KOPT-K1 (cell line): ENCODE data around the gene UBE3B.

Experiments used
- H3K27ac ChIP-seq: fragments of 200-600 bp; sonication (generic); 2 replicates; pipeline ENCODE4 v1.5.1; 2016; ENCODE audit warnings: antibody characterized with exemption, mild to moderate bottlenecking, low read depth, low read length; ENCODE audit not compliant: poor library complexity, severe bottlenecking
- H3K36me3 ChIP-seq: fragments of 200-600 bp; sonication (generic); 2 replicates; pipeline ENCODE4 v1.5.1; 2017; ENCODE audit warnings: antibody characterized with exemption, mild to moderate bottlenecking, low read length, moderate library complexity; ENCODE audit not compliant: insufficient read depth
- H3K9me3 ChIP-seq: fragments of 200-600 bp; sonication (generic); 2 replicates; pipeline ENCODE4 v1.5.1; 2017; ENCODE audit warnings: antibody characterized with exemption, low read length, mild to moderate bottlenecking; ENCODE audit not compliant: insufficient read depth, poor library complexity, severe bottlenecking

UBE3B gene

DNA sequence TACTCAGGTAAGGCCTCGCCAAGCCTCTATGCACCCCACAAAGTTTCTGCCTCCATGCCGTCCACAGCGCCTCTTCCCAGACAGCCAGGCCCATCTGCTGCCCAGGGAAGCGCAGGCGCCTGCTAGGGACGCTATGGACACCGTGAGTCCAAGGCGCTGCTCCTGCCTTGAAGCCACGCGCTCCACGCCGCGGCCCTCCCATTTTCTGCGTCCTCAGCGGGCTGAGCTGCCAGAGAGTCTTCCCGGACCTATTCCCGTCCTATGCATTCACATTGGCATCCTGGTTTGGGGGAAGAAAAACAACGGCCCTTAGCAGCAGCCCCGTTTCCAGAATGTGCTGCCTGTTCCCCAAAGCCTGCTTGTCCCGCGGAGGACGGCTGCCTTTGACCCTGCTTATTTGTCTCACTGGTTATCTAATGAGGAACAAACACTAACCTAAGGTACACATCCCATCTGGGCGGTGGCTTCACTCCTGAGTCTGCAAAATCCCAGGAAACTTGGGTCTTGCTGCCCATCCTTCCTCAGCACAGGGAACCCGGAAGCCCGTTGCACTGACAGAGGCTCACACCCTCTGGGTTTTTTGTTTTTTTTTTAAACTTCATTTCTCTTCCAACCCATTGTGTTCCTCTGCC, 57.9 kb downstream of the UBE3B start:
- no peak overlapping the region for H3K27ac ChIP-seq
- no peaks in the 10 kb centered on the region for H3K9me3 ChIP-seq
- peaks cover 26% of the 10 kb centered on the region; the same call in 1 of the 2 replicates for H3K36me3 ChIP-seq

DNA sequence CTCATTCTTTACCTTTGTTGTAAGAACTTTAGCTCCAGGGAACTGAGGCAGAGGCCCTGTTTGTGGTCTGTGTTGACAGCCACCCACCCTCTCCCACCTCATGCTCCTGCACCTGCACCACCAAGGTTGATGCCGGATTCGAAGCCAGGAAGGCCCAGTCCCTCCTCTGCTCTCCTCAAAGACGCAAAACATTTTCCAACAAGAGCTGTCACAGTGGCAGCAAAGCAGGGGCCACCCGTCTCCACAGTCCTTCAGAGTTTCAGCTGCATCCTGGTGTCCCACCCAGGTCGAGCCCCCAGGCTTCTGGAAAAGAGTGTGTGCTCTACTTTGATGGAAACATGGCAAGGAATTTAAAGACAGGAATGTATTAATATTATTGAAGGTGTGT, 58.4 kb downstream of the UBE3B start:
- Histone ChIP-seq H3K9me3 (no peaks in the 10 kb centered on the region), H3K27ac (no peak overlapping the region), H3K36me3 (peaks cover 21% of the 10 kb centered on the region; the same call in 1 of the 2 replicates)

DNA sequence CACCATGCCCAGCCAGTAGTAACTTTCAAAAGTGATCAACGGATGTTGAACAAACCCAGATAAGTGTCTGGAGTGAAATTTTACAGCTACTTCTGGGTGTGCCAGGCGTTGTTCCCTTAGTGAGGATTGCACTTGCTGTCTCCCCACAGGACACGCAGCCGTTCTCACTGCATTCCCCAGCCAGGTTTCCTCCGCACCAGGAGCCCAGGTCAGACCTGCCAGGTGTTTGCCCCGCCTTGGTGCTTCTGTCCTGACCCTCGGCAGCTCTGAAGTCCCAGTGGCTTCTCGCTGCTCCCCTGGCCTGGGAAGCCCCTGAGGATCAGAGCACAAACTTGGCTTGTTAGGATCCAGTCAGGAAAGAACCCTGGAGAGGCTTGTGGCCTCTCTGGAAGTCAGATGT, 59.7 kb downstream of the UBE3B start:
- no peaks in the 10 kb centered on the region for H3K9me3 ChIP-seq
- 0 out of 2 replicates have a peak, but pooled peaks cover 9% of the 10 kb centered on the region for H3K36me3 ChIP-seq

DNA sequence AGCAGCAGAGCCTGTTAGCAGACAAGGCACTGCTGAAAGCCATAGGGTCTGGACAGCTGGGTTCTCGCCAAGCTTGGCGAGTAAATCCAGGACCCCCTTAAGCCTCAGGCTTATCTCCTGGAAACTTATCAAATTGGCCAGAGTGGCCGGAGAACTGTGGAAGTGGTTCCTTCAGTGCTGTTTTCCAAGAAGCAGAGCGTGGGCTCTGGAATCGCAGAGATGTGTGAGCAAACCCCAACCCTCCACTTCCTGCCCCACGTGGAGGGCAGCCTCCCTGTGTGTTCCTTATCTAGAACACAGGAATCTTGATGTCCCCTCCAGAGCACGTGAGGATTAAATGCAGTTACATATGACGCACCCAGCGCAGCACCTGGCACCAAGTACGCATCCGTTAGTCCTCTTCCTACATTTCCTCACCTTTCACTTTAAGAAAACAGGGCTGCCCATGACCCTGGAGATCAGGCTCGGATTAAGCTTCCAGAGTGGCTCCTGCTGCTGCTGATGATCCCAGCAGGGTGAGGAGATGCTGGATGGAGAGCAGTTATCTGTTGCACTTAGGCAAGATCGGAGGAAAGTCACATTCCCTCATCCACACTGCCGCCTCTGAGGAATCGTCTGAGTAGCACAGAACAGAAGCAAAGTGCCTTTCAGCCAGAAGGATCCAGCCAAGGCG, 60.9 kb downstream of the UBE3B start:
- Histone ChIP-seq H3K27ac (no peak overlapping the region), H3K9me3 (no peaks in the 10 kb centered on the region), H3K36me3 (0 out of 2 replicates have a peak, but pooled peaks cover 9% of the 10 kb centered on the region)

More for the DNA sequence above, 59.7 kb downstream of the UBE3B start:
- no peak overlapping the region for H3K27ac ChIP-seq

DNA sequence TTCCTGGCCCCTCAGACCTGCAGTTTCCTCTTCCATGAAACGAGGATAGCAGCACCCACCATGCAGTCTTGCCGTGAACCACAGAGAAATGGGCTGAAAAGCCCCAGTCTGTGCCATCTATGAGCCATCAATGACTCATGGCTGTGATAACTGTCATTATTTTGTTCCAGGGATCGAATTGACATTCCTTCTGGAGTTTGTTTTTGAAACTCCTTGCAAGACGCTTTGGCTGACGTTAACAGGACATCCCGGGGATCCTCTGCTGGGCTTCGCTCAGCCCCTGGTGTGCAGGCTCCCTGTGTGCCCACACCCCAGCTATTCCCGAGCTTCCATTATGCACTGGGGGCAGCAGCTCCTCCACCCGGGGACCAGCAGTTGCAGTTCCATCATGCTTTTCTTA, 62.1 kb downstream of the UBE3B start:
- 0 out of 2 replicates have a peak, but pooled peaks cover 8% of the 10 kb centered on the region for H3K36me3 ChIP-seq
- H3K27ac ChIP-seq = no peak overlapping the region
- no peaks in the 10 kb centered on the region for H3K9me3 ChIP-seq

DNA sequence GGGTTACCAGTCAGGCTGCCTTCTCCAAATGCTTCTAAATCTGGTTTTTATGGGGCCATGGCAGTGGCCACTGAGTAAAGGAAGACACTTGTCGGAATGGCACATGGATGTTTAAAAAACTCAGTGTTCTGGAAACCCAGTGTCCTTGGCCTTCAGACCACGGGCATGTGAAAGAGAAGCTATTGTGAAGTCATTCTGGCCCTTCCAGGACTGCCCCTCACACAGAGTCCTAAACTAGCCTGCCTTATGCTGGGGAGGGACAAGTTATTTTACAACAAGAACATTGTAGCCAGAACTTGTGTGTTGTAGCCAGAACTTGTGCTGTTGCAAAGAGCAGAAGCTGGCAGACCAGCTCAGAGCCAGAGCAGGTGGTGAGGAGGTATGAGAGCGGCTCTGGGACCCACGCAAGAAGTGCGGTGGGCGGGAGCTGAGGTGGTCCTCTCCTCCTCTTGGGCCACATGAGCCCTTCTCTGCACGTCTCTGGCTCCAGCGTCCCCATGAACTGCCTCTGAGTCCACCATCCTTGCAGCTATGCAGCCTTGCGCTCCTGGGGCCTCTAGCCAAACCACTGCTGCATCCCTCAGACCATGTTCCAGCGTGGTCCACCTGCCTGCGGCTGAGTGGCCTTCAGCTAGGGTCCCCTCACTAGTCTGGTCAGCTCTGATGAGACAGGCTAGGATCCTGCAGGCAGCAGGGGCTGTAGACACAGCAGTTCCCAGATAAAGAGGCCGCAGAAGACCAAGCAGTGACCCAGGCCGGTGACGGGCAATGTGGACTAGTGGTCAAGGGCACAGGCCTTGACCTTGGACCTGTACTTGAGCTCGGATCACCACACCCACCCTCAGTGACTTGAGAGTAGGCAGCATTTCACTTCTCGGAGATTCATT, 63.3 kb downstream of the UBE3B start:
- Histone ChIP-seq H3K36me3 (no peaks in the 10 kb centered on the region), H3K9me3 (no peaks in the 10 kb centered on the region), H3K27ac (no peak overlapping the region)

DNA sequence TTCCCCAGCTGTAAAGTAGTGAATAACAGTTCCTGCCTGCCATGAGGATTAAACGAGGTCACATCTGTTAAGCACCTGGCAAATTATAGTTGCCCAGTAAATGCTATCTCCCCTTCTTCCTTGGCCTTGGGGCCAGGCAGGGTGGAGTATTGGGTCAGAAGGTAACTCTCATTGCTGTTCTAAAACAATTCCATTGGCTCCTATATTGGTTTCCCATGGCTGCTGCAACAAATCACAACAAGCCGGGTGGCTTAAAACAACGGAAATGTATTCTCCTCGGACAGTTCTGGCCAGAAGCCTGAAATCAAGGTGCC, 63.9 kb downstream of the UBE3B start:
- Histone ChIP-seq H3K27ac (no peak overlapping the region), H3K36me3 (no peaks in the 10 kb centered on the region), H3K9me3 (no peaks in the 10 kb centered on the region)

DNA sequence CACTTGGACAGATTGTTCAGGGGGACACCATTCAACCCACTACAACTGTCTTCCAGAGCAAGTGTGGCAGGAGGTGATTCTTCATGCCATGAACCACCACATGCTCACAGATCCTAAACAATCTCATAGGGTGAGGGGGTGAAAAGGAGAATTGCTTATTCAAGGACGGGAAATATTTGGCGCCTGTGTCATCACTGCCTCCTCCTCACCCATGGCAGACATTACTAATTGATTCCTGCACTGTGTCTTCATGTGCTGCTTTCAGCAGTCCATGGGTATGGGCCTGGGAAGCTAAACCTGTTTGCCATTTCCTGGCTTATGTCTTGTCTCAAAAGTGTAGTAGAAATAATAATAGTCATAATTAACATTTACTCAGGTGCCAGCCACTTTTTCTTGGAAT, 64.6 kb downstream of the UBE3B start:
- no peak overlapping the region for H3K27ac ChIP-seq
- no peaks in the 10 kb centered on the region for H3K36me3 ChIP-seq

DNA sequence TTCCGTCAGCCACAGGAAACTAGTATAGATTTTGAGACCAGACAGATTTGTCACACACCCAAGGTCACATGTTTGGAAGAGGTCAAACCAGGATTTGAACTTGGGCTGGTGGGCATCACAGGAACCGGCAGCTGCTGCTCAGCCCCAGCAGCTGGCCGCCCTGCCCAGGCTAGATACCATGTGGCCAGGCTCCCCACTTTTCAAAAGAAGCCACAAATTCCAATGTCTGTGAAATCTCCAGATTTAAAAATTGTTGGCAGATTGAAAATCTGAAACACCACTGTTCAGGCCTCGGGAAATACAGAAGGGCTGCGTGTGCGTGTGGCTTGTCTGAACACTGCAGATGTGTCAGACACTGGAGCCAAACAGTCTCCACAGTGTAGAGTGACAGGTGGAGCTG, 65.4 kb downstream of the UBE3B start:
- no peaks in the 10 kb centered on the region for H3K36me3 ChIP-seq
- H3K9me3 ChIP-seq = no peaks in the 10 kb centered on the region
- no peak overlapping the region for H3K27ac ChIP-seq

More for the DNA sequence above, 64.6 kb downstream of the UBE3B start:
- no peaks in the 10 kb centered on the region for H3K9me3 ChIP-seq

DNA sequence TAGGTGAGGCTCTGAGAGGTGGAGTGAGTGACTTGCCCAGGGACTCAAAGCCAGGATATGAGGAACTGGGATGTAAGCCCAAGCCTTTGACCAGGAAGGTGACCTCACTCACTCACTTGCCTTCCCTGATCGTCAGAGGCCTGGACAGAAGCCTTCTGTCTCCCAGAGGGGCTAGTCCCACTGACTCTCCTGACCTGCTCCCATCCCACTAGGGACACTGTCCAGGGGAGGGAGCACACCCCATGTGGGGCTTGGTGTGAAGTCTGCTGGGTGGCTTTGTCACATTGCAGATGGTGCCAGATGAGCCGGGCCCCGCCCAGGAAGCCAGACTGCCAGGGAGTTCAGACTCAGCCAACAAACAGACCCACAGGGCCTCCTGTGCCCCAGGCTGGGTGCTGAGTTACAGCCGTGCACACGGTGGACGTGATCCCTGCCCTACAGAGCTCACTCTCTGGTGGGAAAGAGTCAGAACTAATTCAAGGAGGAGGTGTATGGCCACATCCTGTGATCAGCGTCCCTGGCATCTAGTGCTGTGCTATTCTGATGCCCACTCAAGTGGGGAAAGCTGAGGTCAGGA, 67.6 kb downstream of the UBE3B start:
- no peaks in the 10 kb centered on the region for H3K36me3 ChIP-seq
- peak overlapping the region; percentile 52 for H3K27ac ChIP-seq
- H3K9me3 ChIP-seq = no peaks in the 10 kb centered on the region

DNA sequence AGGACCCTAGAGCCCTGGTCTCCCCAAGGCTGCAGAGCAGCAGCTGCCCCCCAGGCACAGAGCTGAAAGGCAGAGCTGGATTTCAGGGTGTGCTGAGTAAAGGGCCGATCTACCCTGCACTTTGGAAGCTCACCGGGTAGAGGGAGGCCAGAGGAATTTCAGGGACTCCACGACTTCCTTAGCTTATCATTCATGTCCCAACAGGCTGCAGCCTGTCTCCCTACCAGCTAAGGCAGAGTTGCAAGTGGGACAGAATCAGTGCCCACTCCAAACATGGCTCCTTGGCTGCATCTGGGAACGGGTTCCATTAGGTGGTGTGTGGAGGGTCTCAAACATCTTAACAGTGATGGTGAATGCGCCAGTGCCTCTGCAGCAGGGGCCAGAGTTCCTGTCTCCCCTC, 68.4 kb downstream of the UBE3B start:
- Histone ChIP-seq H3K36me3 (no peaks in the 10 kb centered on the region), H3K9me3 (no peaks in the 10 kb centered on the region), H3K27ac (peak overlapping the region; percentile 52)

DNA sequence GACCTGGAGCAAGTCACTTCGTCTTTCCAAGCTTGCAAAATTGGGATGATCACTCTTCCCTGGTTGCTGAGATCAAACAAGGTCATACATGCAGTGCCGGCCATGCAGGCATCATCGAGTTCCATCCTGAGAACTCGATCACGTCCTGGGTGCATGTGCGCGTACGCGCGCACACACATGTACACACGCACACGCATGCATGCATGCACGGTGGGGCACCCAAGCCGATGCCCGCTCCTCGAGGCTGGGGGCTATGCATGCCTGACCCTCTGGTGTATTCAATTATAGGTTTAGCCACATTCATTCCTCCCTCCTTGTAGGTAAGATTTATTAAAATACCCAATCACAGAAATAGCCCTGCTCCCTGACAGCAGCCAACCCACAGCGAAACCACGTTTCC, 69.9 kb downstream of the UBE3B start:
- no peaks in the 10 kb centered on the region for H3K9me3 ChIP-seq
- H3K27ac ChIP-seq = no peak overlapping the region
- no peaks in the 10 kb centered on the region for H3K36me3 ChIP-seq

DNA sequence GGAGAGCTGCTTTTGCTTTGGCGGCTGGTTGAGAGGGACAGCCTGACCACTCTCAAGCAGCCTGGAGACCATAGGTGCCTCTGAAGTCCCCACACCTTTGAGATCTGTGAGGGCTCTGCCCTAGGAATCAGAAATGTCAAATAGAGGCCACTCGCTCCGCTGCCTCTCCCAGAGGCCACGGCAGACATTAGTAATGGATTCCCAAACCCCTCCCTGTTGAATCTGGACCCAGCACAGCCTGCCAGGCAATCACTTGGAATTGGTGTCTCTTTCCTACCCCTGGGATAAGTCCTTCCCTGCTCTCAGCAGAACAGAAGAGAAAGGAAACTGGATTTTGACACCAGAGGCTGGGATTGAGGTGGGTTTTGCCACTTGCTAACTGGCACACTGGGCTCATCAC, 70.8 kb downstream of the UBE3B start:
- Histone ChIP-seq H3K27ac (no peak overlapping the region), H3K9me3 (no peaks in the 10 kb centered on the region), H3K36me3 (no peaks in the 10 kb centered on the region)

DNA sequence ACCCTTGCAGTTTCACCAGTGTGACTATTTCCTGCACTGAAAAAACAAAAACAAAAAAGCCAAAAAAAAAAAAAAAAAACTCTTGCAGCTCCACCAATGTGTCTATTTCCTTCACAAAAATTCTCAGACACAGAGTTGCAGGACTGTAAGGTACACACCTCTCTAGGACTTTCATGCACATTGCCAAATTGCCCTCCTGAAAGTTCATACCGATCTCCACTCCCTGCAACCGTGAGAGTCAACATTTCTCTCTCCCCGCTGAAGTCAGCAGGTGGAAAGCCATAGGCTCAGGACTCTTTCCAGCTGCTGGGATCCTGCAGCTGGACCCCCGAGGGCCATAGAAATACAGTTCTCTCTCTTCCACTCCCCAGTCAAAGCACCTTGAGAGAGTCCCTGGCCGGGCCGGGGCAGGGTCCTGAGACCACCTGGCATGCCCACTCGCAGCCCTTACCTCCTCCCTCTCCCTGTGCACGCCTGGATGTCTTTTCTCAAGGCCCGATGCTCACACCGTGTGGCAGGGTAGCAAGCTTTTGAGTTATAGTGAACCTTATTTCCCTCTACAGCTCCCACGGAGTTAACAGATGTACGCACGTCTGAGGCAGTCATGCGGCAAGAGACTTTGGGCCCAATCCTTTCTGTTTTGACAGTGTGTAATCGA, 72.3 kb downstream of the UBE3B start:
- Histone ChIP-seq H3K9me3 (no peaks in the 10 kb centered on the region), H3K36me3 (no peaks in the 10 kb centered on the region), H3K27ac (no peak overlapping the region)

DNA sequence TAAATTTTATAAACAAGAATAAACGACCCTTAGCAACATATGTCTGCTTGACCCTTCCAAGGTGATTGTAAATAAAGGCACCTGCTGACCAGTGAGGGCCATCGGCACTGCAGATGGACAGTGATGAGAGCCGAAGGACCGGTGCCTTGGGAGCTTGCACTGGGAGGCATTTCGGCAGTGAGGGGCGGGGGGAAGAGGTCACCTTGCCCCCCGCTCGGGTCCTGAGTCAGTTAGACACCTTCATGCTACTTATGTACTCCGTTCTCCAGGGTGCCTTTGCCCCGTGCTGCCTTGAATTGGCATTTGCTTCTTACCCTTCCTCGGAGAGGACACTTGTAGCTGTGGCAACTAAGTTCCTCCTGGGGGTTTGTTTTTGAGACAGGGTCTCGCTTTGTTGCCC, 72.8 kb downstream of the UBE3B start:
- H3K27ac ChIP-seq = no peak overlapping the region
- H3K36me3 ChIP-seq = no peaks in the 10 kb centered on the region
- H3K9me3 ChIP-seq = no peaks in the 10 kb centered on the region
